GM23248 (cell line): ENCODE data around the gene IP6K3. TPM values are rescaled to one million over a fixed set of nuclear protein-coding genes. Genes with fewer than 3 reads are reported as not detected.

Experiments
- DNase-seq: peaks from one replicate; pipeline ENCODE4 v3.0.0-alpha.2; 2015
- H2AFZ ChIP-seq: fragments of 200-600 bp; sonication (generic); 2 replicates; pipeline ENCODE4 v1.6.1; 2016; ENCODE audit warnings: antibody characterized with exemption
- H3F3A ChIP-seq: fragments of 200-600 bp; sonication (generic); 2 replicates; pipeline ENCODE4 v1.6.1; 2016; ENCODE audit warnings: mild to moderate bottlenecking, antibody characterized with exemption, mixed run types; ENCODE audit not compliant: insufficient read depth
- H3K27ac ChIP-seq: fragments of 200-600 bp; sonication (generic); 2 replicates; pipeline ENCODE4 v1.5.1; 2016; ENCODE audit warnings: mild to moderate bottlenecking
- H3K27me3 ChIP-seq: fragments of 200-600 bp; sonication (generic); replicated peaks from 2 replicates; pipeline ENCODE4 v1.6.1; 2016; ENCODE audit warnings: mild to moderate bottlenecking; ENCODE audit not compliant: insufficient read depth
- H3K36me3 ChIP-seq: fragments of 200-600 bp; sonication (generic); 2 replicates; pipeline ENCODE4 v1.6.1; 2016; ENCODE audit warnings: low read depth, mild to moderate bottlenecking
- H3K4me1 ChIP-seq: fragments of 200-600 bp; sonication (generic); 2 replicates; pipeline ENCODE4 v1.6.1; 2016; ENCODE audit warnings: mild to moderate bottlenecking; ENCODE audit not compliant: insufficient read depth
- H3K4me2 ChIP-seq: fragments of 200-600 bp; sonication (generic); one replicate; pipeline ENCODE4 v1.6.1; 2016; ENCODE audit warnings: mild to moderate bottlenecking; ENCODE audit not compliant: unreplicated experiment
- H3K4me3 ChIP-seq: fragments of 200-600 bp; sonication (generic); 2 replicates; pipeline ENCODE4 v1.5.1; 2016; ENCODE audit warnings: mild to moderate bottlenecking
- H3K79me2 ChIP-seq: fragments of 200-600 bp; sonication (generic); 2 replicates; pipeline ENCODE4 v1.6.1; 2016; ENCODE audit warnings: mild to moderate bottlenecking; ENCODE audit not compliant: insufficient read depth
- H3K9ac ChIP-seq: fragments of 200-600 bp; sonication (generic); 2 replicates; pipeline ENCODE4 v1.6.1; 2016; ENCODE audit warnings: mild to moderate bottlenecking
- H3K9me2 ChIP-seq: fragments of 200-600 bp; sonication (generic); 2 replicates; pipeline ENCODE4 v1.6.1; 2016; ENCODE audit warnings: mixed run types, mild to moderate bottlenecking, moderate library complexity; ENCODE audit not compliant: insufficient read depth
- H3K9me3 ChIP-seq: fragments of 200-600 bp; sonication (generic); one replicate; pipeline ENCODE4 v1.6.1; 2017; ENCODE audit warnings: low read depth
- H4K20me1 ChIP-seq: fragments of 200-600 bp; sonication (generic); 2 replicates; pipeline ENCODE4 v1.6.0; 2016; ENCODE audit not compliant: insufficient read depth
- EZH2 ChIP-seq: fragments of 200-600 bp; sonication (generic); IDR thresholded peaks from 2 replicates; pipeline ENCODE4 v1.6.1; 2018; ENCODE audit warnings: antibody characterized with exemption, mild to moderate bottlenecking; ENCODE audit not compliant: insufficient read depth, poor library complexity, severe bottlenecking
- EZH2phosphoT487 ChIP-seq: fragments of 200-600 bp; sonication (generic); IDR thresholded peaks from 2 replicates; pipeline ENCODE4 v1.6.1; 2018; ENCODE audit warnings: antibody characterized with exemption, moderate library complexity, mild to moderate bottlenecking, low read depth; ENCODE audit not compliant: insufficient read depth
- WGBS, 2 experiments: methylation state at CpG; one replicate each; pipeline ENCODE4 v1.1.6; 2015 to 2017; ENCODE audit warnings: low lambda C conversion rate in 2 of 2, low coverage in 1 of 2; ENCODE audit errors: missing lambda C conversion rate in 2 of 2; 5-methylcytosine and 5-hydroxymethylcytosine counted together
- in situ Hi-C: fragments of 300-500 bp; cut with MboI; formaldehyde crosslinking; loops from 2 replicates; pipeline ENCODE4 v1.15.0; 2020
- polyA plus RNA-seq: library from polyadenylated mRNA; unstranded; fragments of >200 nt; fragmentation: Nextera tagmentation; extraction: Ambion mirVana; gene quantifications from 2 replicates; pipeline ENCODE4 v1.2.1, GENCODE V29; 2016
- total RNA-seq: library from RNA; depleted of rRNA; stranded (reverse); fragments of >200 nt; shearing (Covaris generic); gene quantifications from 2 replicates; pipeline ENCODE4 v1.2.3, GENCODE V29; 2014

The IP6K3 gene
- total and polyA plus RNA-seq, 2 experiments from 2014 or later, result not detected

GRCh38 chr6:33772082-33772830 is 25.6 kb upstream of the IP6K3 start:
- Histone ChIP-seq H3K36me3 (peaks cover 16% of the 10 kb centered on the region), H2AFZ (no peak overlapping the region), H3K9ac (peak overlapping the region; percentile 61), H3K27ac (peak overlapping the region; percentile 84), H4K20me1 (no peaks in the 10 kb centered on the region), H3K4me2 (peak overlapping the region; percentile 79), H3K4me1 (peaks cover 35% of the 10 kb centered on the region), H3K27me3 (no peaks in the 10 kb centered on the region), H3K9me2 (no peaks in the 10 kb centered on the region), H3K9me3 (no peaks in the 10 kb centered on the region), H3K79me2 (0 out of 2 replicates have a peak, but pooled peaks cover 3% of the 10 kb centered on the region), H3K4me3 (peak overlapping the region; percentile 21; the same call in 1 of the 2 replicates), H3F3A (peaks cover 34% of the 10 kb centered on the region)
- TF ChIP-seq EZH2 (no peak), EZH2phosphoT487 (no peak)
- WGBS, 2 experiments, result 58 to 60% methylated on average over 24 of the region's 24 CpGs
- in situ Hi-C loops, result loop anchor here (10.0 kb wide), 1 partner anchor 253 kb away; no protein-coding TSS in a partner anchor
- peak; percentile 57 for DNase-seq

DNA sequence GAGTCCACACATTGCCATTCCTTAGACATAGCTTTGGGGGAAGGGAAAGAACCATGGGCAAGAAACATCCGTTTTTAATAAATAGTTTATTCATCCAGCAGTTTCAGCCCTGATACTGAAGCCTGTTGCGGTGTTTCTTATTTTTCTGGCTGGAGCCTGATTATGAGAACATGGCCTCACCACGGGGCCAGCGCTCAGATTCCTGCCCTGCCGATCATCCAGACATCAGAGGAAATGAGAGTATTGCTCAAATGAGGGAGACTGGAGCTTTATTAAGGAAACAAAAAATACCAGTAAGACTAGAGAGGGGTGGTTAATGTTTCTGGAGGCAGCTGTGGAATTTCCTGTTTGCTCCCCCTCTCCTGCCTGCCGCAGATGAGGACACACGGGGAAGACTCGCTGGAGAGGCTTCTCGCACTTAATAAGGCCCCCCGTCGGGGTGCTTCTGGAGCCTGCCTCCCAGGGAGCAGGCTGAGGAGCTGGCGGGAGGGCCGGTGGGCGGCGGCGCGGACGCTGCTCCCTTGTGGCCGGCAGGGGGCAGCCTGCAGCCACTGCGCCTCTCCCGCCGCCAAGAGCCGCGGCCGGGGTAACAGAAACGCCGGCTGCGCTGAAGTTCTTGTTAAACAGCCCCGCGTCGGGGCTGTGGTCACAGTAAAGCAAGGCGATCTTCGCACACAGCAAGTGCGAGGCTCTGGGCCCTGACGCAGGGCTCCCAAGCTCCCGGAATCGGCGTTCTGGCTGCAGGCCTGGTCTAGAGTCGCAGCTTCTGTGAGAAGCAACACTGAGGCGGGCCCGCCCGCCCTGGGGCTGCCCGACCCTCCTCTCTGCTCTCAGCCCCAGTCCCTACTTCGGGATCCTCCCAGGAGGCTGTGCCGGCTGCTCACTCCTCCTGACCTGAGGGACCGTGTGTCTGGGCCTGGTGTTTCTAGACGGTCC is 24.7 kb upstream of the IP6K3 start:
- H3K79me2 ChIP-seq, result no peaks in the 10 kb centered on the region
- H3K36me3 ChIP-seq, result peaks cover 8% of the 10 kb centered on the region
- H3K27ac ChIP-seq, result peak overlapping the region; percentile 84
- in situ Hi-C loops, result loop anchor here (10.0 kb wide), 1 partner anchor 253 kb away; no protein-coding TSS in a partner anchor
- peak overlapping the region; percentile 79 for H3K4me2 ChIP-seq
- TF ChIP-seq EZH2 (no peak), EZH2phosphoT487 (no peak)
- H3K9ac ChIP-seq, result peak overlapping the region; percentile 61
- no peaks in the 10 kb centered on the region for H3K9me2 ChIP-seq
- DNase-seq, result peak; percentile 97
- peaks cover 35% of the 10 kb centered on the region for H3K4me1 ChIP-seq
- H3F3A ChIP-seq, result peaks cover 34% of the 10 kb centered on the region
- WGBS, 2 experiments, result 3 to 4% methylated on average over 32 to 42 of the region's 47 CpGs
- H3K4me3 ChIP-seq, result peak overlapping the region; percentile 36; the same call in 1 of the 2 replicates
- no peak overlapping the region for H2AFZ ChIP-seq
- no peaks in the 10 kb centered on the region for H3K9me3 ChIP-seq
- H3K27me3 ChIP-seq, result no peaks in the 10 kb centered on the region
- H4K20me1 ChIP-seq, result no peaks in the 10 kb centered on the region

DNA sequence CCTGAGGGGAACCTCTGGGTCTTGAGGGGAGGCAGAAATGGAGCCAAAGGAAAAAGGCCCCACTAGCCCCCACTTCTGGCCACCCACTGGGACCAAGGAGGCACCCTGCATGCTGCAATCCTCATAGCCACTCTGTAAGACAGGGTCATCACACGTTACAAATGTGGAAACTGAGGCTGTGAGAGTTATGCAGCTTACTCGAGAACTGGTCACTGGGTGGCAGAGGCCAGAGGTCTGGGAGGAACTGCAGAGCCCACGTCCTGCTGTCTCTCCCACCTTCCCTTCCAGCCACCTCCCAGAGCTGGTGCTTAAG is 24.1 kb upstream of the IP6K3 start:
- H3F3A ChIP-seq, result peaks cover 34% of the 10 kb centered on the region
- H3K4me2 ChIP-seq, result peak overlapping the region; percentile 79
- no peak for DNase-seq
- H3K36me3 ChIP-seq, result peaks cover 1% of the 10 kb centered on the region
- peak overlapping the region; percentile 84 for H3K27ac ChIP-seq
- H3K4me3 ChIP-seq, result peak overlapping the region; percentile 36; the same call in 1 of the 2 replicates
- H4K20me1 ChIP-seq, result no peaks in the 10 kb centered on the region
- H3K9ac ChIP-seq, result peak overlapping the region; percentile 61
- H3K27me3 ChIP-seq, result no peaks in the 10 kb centered on the region
- H3K9me3 ChIP-seq, result no peaks in the 10 kb centered on the region
- WGBS, 2 experiments, result 0 to 3% methylated on average over 3 of the region's 3 CpGs
- TF ChIP-seq EZH2phosphoT487, result no peak
- no peak for TF ChIP-seq EZH2
- no peaks in the 10 kb centered on the region for H3K9me2 ChIP-seq
- peaks cover 35% of the 10 kb centered on the region for H3K4me1 ChIP-seq
- no peaks in the 10 kb centered on the region for H3K79me2 ChIP-seq
- in situ Hi-C loops, result loop anchor here (10.0 kb wide), 1 partner anchor 254 kb away; no protein-coding TSS in a partner anchor
- H2AFZ ChIP-seq, result no peak overlapping the region
